Transverse colon (tissue), 4 donors: ENCODE measurements around the gene FAM20A.

Experiments
- CTCF ChIP-seq, 5 experiments: fragments of 200-600 bp in 3 of 5; fragments of 450-650 bp in 2 of 5; sonication (generic) in 3 of 5; IDR thresholded peaks; 1 replicate in 2 of 5; 2 replicates in 3 of 5; pipeline ENCODE4 v1.5.1; 2016 to 2017; ENCODE audit warnings: antibody characterized with exemption in 5 of 5, inconsistent platforms in 3 of 5, mild to moderate bottlenecking in 2 of 5, moderate library complexity in 1 of 5
- EP300 ChIP-seq: sonication (generic); formaldehyde crosslinking; IDR thresholded peaks from one replicate; pipeline ENCODE4 v1.6.1; 2017; ENCODE audit warnings: antibody characterized with exemption, low read depth
- POLR2A ChIP-seq: fragments of 450-650 bp; IDR thresholded peaks from one replicate; pipeline ENCODE4 v1.6.1; 2016; ENCODE audit warnings: antibody characterized with exemption, mild to moderate bottlenecking, moderate library complexity
- POLR2AphosphoS5 ChIP-seq, 3 donors: sonication (generic); formaldehyde crosslinking; IDR thresholded peaks; one replicate each; pipeline ENCODE4 v1.6.1; 2016; ENCODE audit warnings: antibody characterized with exemption in 3 of 3

GRCh38 chr17:68542698-68543463 is 58.3 kb downstream of the FAM20A start:
- TF ChIP-seq CTCF (IDR thresholded peaks at IDR 0.05) (no peak), POLR2A (no peak), POLR2AphosphoS5 (IDR thresholded peaks at IDR 0.05) (no peak), EP300 (no peak)
